ENCODE data around the gene RGL1. TPM values are rescaled to one million over a fixed set of nuclear protein-coding genes. Genes with fewer than 3 reads are reported as not detected.

Gene RGL1
- total and polyA plus RNA-seq, 9 of the 15 experiments (the other 6 are each of a cell fraction or from before 2014, with no cell fraction given), result under 0.01 to 0.07 (median 0.04) TPM

DNA sequence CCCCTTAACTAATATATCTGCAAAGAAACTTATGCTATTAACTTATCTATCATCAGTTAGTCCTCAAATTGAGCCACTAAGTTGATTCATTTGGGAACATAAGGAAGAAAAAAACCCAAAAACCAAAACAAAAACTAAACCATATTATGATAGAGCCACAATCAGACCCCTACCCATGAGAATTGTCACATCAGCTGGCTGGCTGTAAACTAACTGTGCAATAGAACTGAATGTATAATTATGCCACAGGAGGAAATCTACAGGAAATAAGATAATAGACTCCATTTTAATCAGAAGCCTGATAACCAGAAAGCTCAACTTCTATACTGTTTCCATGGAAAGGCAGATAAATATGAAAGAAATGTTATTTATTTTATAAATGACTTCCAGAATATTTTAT is 110.0 kb downstream of the RGL1 start:
- H3K27ac ChIP-seq (ENCODE audit: extremely low read depth, low read depth, low read length), result no peak overlapping the region
- in situ Hi-C loops (cut with MboI), result no loop called here
- H3K4me3 ChIP-seq, result no peak overlapping the region
- peaks cover 0 to 5% of the 10 kb centered on the region in 2 experiments; a peak in 2 of 5 replicates for H3K4me1 ChIP-seq (replicated peaks in 1 of 2; ENCODE audit: control insufficient read depth in 2 of 2, insufficient read depth in 2 of 2, low read length in 2 of 2)
- peaks cover 0 to 10% of the 10 kb centered on the region in 2 experiments; a peak in 2 of 5 replicates for H3K27me3 ChIP-seq (ENCODE audit: control insufficient read depth in 2 of 2, insufficient read depth in 2 of 2, low read length in 2 of 2)
- H3K36me3 ChIP-seq (ENCODE audit: control insufficient read depth, insufficient read depth, low read length), result no peaks in the 10 kb centered on the region
- TF ChIP-seq, protein P1, sequence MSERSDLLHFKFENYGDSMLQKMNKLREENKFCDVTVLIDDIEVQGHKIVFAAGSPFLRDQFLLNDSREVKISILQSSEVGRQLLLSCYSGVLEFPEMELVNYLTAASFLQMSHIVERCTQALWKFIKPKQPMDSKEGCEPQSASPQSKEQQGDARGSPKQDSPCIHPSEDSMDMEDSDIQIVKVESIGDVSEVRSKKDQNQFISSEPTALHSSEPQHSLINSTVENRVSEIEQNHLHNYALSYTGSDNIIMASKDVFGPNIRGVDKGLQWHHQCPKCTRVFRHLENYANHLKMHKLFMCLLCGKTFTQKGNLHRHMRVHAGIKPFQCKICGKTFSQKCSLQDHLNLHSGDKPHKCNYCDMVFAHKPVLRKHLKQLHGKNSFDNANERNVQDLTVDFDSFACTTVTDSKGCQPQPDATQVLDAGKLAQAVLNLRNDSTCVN (CRISPR knock-in tag; IDR thresholded peaks at IDR 0.05), result no peak
- TF ChIP-seq ZFX (CRISPR knock-in tag; IDR thresholded peaks at IDR 0.05), result no peak
- H3K4me2 ChIP-seq (ENCODE audit: insufficient read depth, low read length), result no peak overlapping the region
- no peaks in the 10 kb centered on the region for H4K20me1 ChIP-seq (replicated peaks; ENCODE audit: control insufficient read depth, insufficient read depth, low read length)
- ChIA-PET POLR2A (interaction anchor here (1.2 to 1.5 kb wide), 2 partner anchors 11 to 13 kb away, joined by 3 read pairs; no protein-coding TSS in a partner anchor), CTCF (ENCODE audit: low intra/inter-chr PET ratio) (interaction anchor here (2.4 kb wide), 1 partner anchor 260 kb away, joined by 18 read pairs; no protein-coding TSS in a partner anchor)
- no peaks in the 10 kb centered on the region for H3K9me1 ChIP-seq (ENCODE audit: control insufficient read depth, insufficient read depth, low read length)
- H2AFZ ChIP-seq (ENCODE audit: low read depth, low read length), result no peak overlapping the region
- no peaks in the 10 kb centered on the region for H3K79me2 ChIP-seq (ENCODE audit: control insufficient read depth, insufficient read depth, low read length)
- intact Hi-C loops (cut with micrococcal nuclease), result loop anchor here (5.0 to 10.0 kb wide), 4 partner anchors 230 to 750 kb away; no protein-coding TSS in a partner anchor
- DNase-seq (ENCODE audit: extremely low read depth in 1 of 4, low spot score in 3 of 4), result no peak
- no peak for FAIRE-seq
- ATAC-seq, result no peak
- no peaks in the 10 kb centered on the region for H3K9me3 ChIP-seq (replicated peaks; ENCODE audit: control insufficient read depth, insufficient read depth, low read depth, low read length)
- no peak overlapping the region for H3K9ac ChIP-seq (ENCODE audit: insufficient read depth in 1 of 2, low read depth in 2 of 2, low read length in 2 of 2)
- no TSS peak for BruUV-seq (replicated peaks)

All from K562 (cell line).